Erythroblast (primary cell): ENCODE results near the gene MSI2.

Experiments
- DNase-seq, 2 experiments: peaks; one replicate each; lab custom pipeline; 2025; lab: John Stamatoyannopoulos, UW
- GATA1 ChIP-seq: IDR thresholded peaks from 2 replicates; pipeline ENCODE4 v1.6.1; 2011; ENCODE audit warnings: low read depth, mild to moderate bottlenecking, control low read depth, low read length, moderate library complexity
- POLR2A ChIP-seq: IDR thresholded peaks from 2 replicates; pipeline ENCODE4 v1.6.1; 2011; ENCODE audit warnings: mild to moderate bottlenecking, low read length

Gene MSI2

GRCh38 chr17:57662644-57663308 lies 406.5 kb downstream of the MSI2 start:
- peak; percentile 83 to 90 for DNase-seq
- TF ChIP-seq GATA1 (no peak), POLR2A (no peak)

- no peak for DNase-seq
These were observed 407.2 kb downstream of the MSI2 start for GRCh38 chr17:57663326-57664070.

GRCh38 chr17:57665128-57665527 lies 408.8 kb downstream of the MSI2 start:
- no peak for DNase-seq
- TF ChIP-seq POLR2A = no peak
- no peak for TF ChIP-seq GATA1

More at GRCh38 chr17:57663326-57664070, 407.2 kb downstream of the MSI2 start:
- no peak for TF ChIP-seq GATA1
- no peak for TF ChIP-seq POLR2A

GRCh38 chr17:57665696-57666095 lies 409.4 kb downstream of the MSI2 start:
- TF ChIP-seq POLR2A = no peak
- no peak for TF ChIP-seq GATA1
- DNase-seq = no peak

- TF ChIP-seq POLR2A = no peak
- TF ChIP-seq GATA1 = no peak
- peak in 1 of 2 experiments; percentile 13 for DNase-seq
These were observed 410.0 kb downstream of the MSI2 start for GRCh38 chr17:57666201-57666870.

GRCh38 chr17:57666946-57667345 lies 410.6 kb downstream of the MSI2 start:
- no peak for DNase-seq
- TF ChIP-seq GATA1 = no peak
- TF ChIP-seq POLR2A = no peak

GRCh38 chr17:57667461-57667923 lies 411.2 kb downstream of the MSI2 start:
- TF ChIP-seq POLR2A (no peak), GATA1 (no peak)
- no peak for DNase-seq

- DNase-seq = no peak
- TF ChIP-seq GATA1 (no peak), POLR2A (no peak)
These were observed 412.0 kb downstream of the MSI2 start for GRCh38 chr17:57668332-57668731.

- DNase-seq = no peak
- no peak for TF ChIP-seq GATA1
- TF ChIP-seq POLR2A = no peak
These were observed 413.6 kb downstream of the MSI2 start for GRCh38 chr17:57669671-57670529.

GRCh38 chr17:57670769-57671569 lies 414.6 kb downstream of the MSI2 start:
- no peak for DNase-seq
- no peak for TF ChIP-seq GATA1
- no peak for TF ChIP-seq POLR2A

- peak; percentile 66 to 78 for DNase-seq
- TF ChIP-seq GATA1 (no peak), POLR2A (no peak)
These were observed 415.6 kb downstream of the MSI2 start for GRCh38 chr17:57671667-57672632.

- TF ChIP-seq POLR2A (no peak), GATA1 (no peak)
- DNase-seq = no peak
These were observed 416.6 kb downstream of the MSI2 start for GRCh38 chr17:57672971-57673370.
